RWPE1 (cell line): ENCODE measurements around the gene PSMA7.

Experiments
- CTCF ChIA-PET: fragments of 350-600 bp; sonication (Branson Sonifier 250); formaldehyde crosslinking; extraction: SDS; loops from one replicate; lab custom pipeline; 2021; lab: Yijun Ruan, JAX
- POLR2A ChIA-PET: fragments of 400-600 bp; formaldehyde crosslinking; extraction: SDS; loops from one replicate; lab custom pipeline; 2020; ENCODE audit warnings: antibody characterized with exemption; ENCODE audit not compliant: low non-redundant PET; lab: Yijun Ruan, JAX
- DNase-seq: peaks from one replicate; pipeline ENCODE4 v3.0.0; 2012; ENCODE audit warnings: low spot score
- H3K27ac ChIP-seq: fragments of 450-650 bp; 2 replicates; pipeline ENCODE4 v1.5.1; 2017
- CTCF ChIP-seq: fragments of 450-650 bp; conservative IDR thresholded peaks from 2 replicates; pipeline ENCODE4 v1.5.1; 2017; ENCODE audit warnings: low read depth, mild to moderate bottlenecking

Gene PSMA7

GRCh38 chr20:62142252-62143080 lies 728 bp downstream of the PSMA7 start:
- POLR2A ChIA-PET = interaction anchor here (0.5 kb wide), 1 partner anchor 18 kb away, joined by 5 read pairs; no protein-coding TSS in a partner anchor
- CTCF ChIA-PET = interaction anchor here (0.7 to 1.9 kb wide), 4 partner anchors 14 to 131 kb away, joined by 4 to 10 read pairs (median 6); partner anchors contain the start of gene TAF4
- TF ChIP-seq CTCF = no peak
- DNase-seq = no peak
- H3K27ac ChIP-seq = peak overlapping the region; percentile 91

- POLR2A ChIA-PET = no interaction called here
- no peak for DNase-seq
- CTCF ChIA-PET = interaction anchor here (0.6 to 1.9 kb wide), 6 partner anchors 13 to 131 kb away, joined by 3 to 10 read pairs (median 4); partner anchors contain the start of gene TAF4
- H3K27ac ChIP-seq = peak overlapping the region; percentile 91
- no peak; the same call in 1 of the 2 replicates for TF ChIP-seq CTCF
Measured at GRCh38 chr20:62141397-62142251, 1.6 kb downstream of the PSMA7 start.

GRCh38 chr20:62141043-62141396 lies 2.2 kb downstream of the PSMA7 start:
- ChIA-PET POLR2A (no interaction called here), CTCF (interaction anchor here (0.6 to 1.9 kb wide), 5 partner anchors 13 to 135 kb away, joined by 3 to 10 read pairs (median 4); no protein-coding TSS in a partner anchor)
- no peak for TF ChIP-seq CTCF
- H3K27ac ChIP-seq = peak overlapping the region; percentile 91
- no peak for DNase-seq

GRCh38 chr20:62139636-62140035 lies 3.6 kb downstream of the PSMA7 start:
- peak overlapping the region; percentile 24 for H3K27ac ChIP-seq
- POLR2A ChIA-PET = no interaction called here
- no peak for TF ChIP-seq CTCF
- no peak for DNase-seq
- CTCF ChIA-PET = interaction anchor here (0.6 kb wide), 1 partner anchor 98 kb away, joined by 9 read pairs; no protein-coding TSS in a partner anchor

- H3K27ac ChIP-seq = peak overlapping the region; percentile 56
- ChIA-PET CTCF (interaction anchor here (0.6 to 1.7 kb wide), 2 partner anchors 128 to 1255 kb away, joined by 3 to 9 read pairs; no protein-coding TSS in a partner anchor), POLR2A (interaction anchor here (1.3 kb wide), 1 partner anchor 15 kb away, joined by 3 read pairs; no protein-coding TSS in a partner anchor)
- DNase-seq = no peak
- TF ChIP-seq CTCF = no peak
Measured at GRCh38 chr20:62138912-62139311, 4.3 kb downstream of the PSMA7 start.

GRCh38 chr20:62138204-62138543 lies 5.0 kb downstream of the PSMA7 start:
- ChIA-PET POLR2A (interaction anchor here (0.7 to 1.3 kb wide), 2 partner anchors 12 to 14 kb away, joined by 3 to 5 read pairs; no protein-coding TSS in a partner anchor), CTCF (interaction anchor here (0.7 to 1.7 kb wide), 4 partner anchors 14 to 127 kb away, joined by 3 to 9 read pairs (median 4); no protein-coding TSS in a partner anchor)
- TF ChIP-seq CTCF = no peak
- no peak for DNase-seq
- H3K27ac ChIP-seq = peak overlapping the region; percentile 56
